GM12873 (cell line): Measurements from ENCODE around the gene ABLIM2.

Experiments used
- TF ChIP-seq, protein P1 (sequence below): IDR thresholded peaks from 2 replicates; pipeline ENCODE4 v1.5.1; 2012; ENCODE audit warnings: low read depth, mild to moderate bottlenecking, moderate library complexity, low read length, control low read depth; ENCODE audit not compliant: insufficient read depth; ENCODE audit errors: missing control alignments

ABLIM2 gene

GRCh38 chr4:8053688-8054449 lies 104.7 kb downstream of the ABLIM2 start:
- TF ChIP-seq, protein P1, sequence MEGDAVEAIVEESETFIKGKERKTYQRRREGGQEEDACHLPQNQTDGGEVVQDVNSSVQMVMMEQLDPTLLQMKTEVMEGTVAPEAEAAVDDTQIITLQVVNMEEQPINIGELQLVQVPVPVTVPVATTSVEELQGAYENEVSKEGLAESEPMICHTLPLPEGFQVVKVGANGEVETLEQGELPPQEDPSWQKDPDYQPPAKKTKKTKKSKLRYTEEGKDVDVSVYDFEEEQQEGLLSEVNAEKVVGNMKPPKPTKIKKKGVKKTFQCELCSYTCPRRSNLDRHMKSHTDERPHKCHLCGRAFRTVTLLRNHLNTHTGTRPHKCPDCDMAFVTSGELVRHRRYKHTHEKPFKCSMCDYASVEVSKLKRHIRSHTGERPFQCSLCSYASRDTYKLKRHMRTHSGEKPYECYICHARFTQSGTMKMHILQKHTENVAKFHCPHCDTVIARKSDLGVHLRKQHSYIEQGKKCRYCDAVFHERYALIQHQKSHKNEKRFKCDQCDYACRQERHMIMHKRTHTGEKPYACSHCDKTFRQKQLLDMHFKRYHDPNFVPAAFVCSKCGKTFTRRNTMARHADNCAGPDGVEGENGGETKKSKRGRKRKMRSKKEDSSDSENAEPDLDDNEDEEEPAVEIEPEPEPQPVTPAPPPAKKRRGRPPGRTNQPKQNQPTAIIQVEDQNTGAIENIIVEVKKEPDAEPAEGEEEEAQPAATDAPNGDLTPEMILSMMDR = no peak

- TF ChIP-seq, protein P1 = no peak
These were observed 106.4 kb downstream of the ABLIM2 start for GRCh38 chr4:8052160-8052691.

- TF ChIP-seq, protein P1 = no peak
These were observed 107.0 kb downstream of the ABLIM2 start for GRCh38 chr4:8051644-8052043.

DNA sequence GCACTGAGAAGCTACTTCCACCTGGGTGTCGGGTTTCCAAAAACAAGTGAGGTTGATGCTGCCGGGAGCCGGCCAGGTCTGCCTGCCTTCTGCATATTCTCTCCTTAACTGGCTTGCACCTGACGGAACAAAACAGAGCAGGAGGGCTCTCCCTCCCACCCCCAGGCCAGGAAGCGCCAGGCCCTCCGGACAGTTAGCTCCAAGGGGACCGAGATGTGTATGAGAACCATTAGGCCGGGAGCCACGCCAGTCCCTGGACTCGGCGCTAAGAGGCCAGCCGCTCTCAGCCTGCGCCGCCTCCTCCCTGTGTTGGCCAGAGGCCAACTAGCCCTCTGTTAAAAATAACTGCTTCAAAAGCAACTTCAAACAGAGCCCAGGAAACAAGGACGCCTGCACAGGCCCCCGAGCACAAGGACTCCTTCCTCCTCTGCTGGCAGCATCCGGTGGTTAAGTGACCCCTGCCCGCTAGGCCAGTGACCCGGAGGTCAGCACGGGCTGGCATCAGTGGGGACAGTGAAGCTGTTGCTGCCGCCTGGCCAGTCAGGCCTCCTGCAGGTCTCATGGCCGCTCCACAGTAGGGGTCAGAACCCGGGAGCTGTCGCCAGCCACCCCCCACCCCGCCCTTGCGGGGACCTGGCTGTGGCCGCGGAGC lies 107.9 kb downstream of the ABLIM2 start:
- TF ChIP-seq, protein P1 = no peak

GRCh38 chr4:8050180-8050554 lies 108.4 kb downstream of the ABLIM2 start:
- TF ChIP-seq, protein P1 = no peak

- TF ChIP-seq, protein P1 = no peak
These were observed 109.5 kb downstream of the ABLIM2 start for GRCh38 chr4:8048856-8049676.
